ENCODE measurements around the gene MTMR3.

DNA sequence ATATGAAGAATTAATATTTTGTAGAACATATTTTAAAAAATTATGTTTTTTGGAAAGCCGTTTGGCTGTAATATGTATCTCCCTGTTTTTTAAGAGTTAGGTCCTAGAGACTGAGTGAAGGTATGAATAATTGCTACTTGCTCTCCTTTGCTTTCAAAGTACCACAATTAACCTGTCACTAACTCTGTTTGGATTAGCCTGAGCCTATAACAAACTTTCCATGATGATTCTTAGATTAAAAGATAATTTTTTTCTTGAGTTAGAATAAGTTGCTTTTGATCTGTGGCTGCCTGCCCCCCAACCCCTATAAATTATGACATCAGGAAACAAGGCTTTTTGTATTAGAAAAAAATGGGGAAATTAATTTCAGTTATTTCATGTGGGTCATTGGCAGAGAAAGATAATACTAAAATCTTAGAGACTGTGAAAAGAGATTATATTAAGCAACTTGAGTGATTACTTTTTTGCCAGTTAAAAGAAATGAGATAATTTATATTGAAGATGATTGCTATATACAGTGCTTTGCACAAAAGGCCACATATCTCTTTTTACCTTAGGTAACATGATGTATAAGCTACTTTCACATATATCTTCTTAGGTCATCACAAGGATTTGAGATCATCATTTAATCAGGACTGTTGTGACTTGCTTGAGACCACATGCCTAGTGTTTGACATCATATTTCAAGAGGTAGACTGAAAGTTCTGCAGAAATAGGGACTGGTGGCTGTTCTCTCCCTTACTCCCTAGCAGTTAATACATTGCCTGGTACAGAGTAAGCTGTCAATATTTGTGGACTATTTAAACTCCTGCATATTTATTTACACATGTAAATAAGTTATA, 9.6 kb downstream of the MTMR3 start:
- TF ChIP-seq CTCF (conservative IDR thresholded peaks at IDR 0.05; ENCODE audit: low read depth, low read length) (no peak), EZH2phosphoT487 (IDR thresholded peaks at IDR 0.05; ENCODE audit: borderline replicate concordance, low read length) (no peak)

Measured in PC-3 (cell line).